ENCODE measurements around the gene CAP2. TPM values are rescaled to one million over a fixed set of nuclear protein-coding genes. Genes with fewer than 3 reads are reported as not detected.

The CAP2 gene
- total and polyA plus RNA-seq, 8 donors = 2.7 to 4.0 (median 3.5) TPM

DNA sequence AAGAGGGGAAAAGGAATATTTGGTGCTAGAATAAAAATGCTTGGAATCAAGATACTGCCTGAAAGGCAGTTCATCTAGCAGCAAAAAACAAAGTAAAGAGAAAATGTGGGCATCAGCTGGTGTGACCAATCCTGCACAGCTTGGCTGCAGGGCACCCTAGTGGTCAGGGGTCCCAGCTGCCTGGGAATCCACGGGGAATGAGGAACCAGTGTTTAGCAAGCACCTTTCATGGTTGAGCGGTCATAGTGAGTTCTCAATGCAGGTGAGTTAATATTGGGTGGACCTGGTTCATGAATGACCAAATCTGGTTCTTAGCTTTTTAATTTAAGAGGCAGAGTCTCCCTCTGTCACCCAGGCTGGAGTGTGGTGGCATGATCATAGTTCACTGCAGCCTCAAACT, 53.3 kb downstream of the CAP2 start:
- Histone ChIP-seq H3K4me3 (no peak overlapping the region), H3K4me1 (no peaks in the 10 kb centered on the region), H3K27ac (no peak overlapping the region), H3K36me3 (no peaks in the 10 kb centered on the region), H3K9me3 (no peaks in the 10 kb centered on the region), H3K27me3 (no peaks in the 10 kb centered on the region)
- intact Hi-C loops (cut with DNase I) = no loop called here
- WGBS, 2 donors = 90 to 93% methylated on average over 2 of the region's 2 CpGs
- TF ChIP-seq, protein P1, sequence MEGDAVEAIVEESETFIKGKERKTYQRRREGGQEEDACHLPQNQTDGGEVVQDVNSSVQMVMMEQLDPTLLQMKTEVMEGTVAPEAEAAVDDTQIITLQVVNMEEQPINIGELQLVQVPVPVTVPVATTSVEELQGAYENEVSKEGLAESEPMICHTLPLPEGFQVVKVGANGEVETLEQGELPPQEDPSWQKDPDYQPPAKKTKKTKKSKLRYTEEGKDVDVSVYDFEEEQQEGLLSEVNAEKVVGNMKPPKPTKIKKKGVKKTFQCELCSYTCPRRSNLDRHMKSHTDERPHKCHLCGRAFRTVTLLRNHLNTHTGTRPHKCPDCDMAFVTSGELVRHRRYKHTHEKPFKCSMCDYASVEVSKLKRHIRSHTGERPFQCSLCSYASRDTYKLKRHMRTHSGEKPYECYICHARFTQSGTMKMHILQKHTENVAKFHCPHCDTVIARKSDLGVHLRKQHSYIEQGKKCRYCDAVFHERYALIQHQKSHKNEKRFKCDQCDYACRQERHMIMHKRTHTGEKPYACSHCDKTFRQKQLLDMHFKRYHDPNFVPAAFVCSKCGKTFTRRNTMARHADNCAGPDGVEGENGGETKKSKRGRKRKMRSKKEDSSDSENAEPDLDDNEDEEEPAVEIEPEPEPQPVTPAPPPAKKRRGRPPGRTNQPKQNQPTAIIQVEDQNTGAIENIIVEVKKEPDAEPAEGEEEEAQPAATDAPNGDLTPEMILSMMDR (IDR thresholded peaks at IDR 0.05) = no peak
- DNase-seq (no peak), FAIRE-seq (no peak), ATAC-seq (no peak)

DNA sequence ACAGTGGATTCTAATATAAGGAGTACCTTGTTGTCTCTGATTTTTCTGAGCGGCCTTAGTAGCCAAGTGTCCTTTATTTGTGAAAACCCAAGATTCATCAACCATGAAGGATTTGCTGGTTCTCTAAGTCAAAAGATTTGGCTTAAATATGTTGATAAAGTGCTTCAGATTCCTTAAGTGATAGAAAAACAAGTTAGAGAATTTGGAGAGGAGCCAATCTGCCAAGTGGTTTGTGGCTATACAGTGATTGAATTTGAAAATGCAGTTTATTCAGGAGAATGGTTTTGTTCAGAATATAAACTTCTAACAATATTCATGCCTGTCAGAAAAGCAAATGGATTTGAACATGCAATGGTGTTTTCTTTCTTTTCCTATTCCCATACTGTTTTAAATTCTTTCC, 54.8 kb downstream of the CAP2 start:
- no peaks in the 10 kb centered on the region for H3K27me3 ChIP-seq
- no peak overlapping the region for H3K27ac ChIP-seq
- DNase-seq (no peak), ATAC-seq (no peak), FAIRE-seq (no peak)
- no peaks in the 10 kb centered on the region for H3K36me3 ChIP-seq
- H3K4me3 ChIP-seq = no peak overlapping the region
- TF ChIP-seq, protein P1 (IDR thresholded peaks at IDR 0.05) = no peak
- H3K4me1 ChIP-seq = no peaks in the 10 kb centered on the region
- 97 to 100% methylated on average over 1 of the region's 1 CpG for WGBS, 2 donors
- intact Hi-C loops (cut with DNase I) = no loop called here
- H3K9me3 ChIP-seq = no peaks in the 10 kb centered on the region

DNA sequence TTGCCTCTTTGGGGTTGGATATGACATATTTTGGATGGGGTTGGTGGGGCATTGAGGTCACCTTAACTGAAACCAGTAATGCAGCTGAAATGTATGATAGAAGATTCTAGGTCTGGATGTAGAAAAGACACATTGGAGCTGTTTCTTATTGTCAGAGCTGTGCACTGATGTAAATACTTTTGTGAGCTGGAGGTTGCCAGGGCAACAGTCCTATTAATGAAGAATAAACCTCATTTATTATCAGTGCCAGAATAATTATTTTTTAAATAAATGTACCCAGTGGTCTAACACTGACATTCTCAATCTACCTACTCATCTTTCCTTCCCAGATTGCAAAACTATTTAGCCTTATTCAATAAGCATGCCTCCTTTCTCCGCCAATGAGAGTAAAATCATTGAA, 57.0 kb downstream of the CAP2 start:
- no peak for ATAC-seq
- TF ChIP-seq, protein P1 (IDR thresholded peaks at IDR 0.05) = no peak
- Histone ChIP-seq H3K4me3 (no peak overlapping the region), H3K27me3 (no peaks in the 10 kb centered on the region), H3K4me1 (no peaks in the 10 kb centered on the region), H3K27ac (no peak overlapping the region), H3K9me3 (no peaks in the 10 kb centered on the region), H3K36me3 (no peaks in the 10 kb centered on the region)
- intact Hi-C loops (cut with DNase I) = no loop called here
- 95 to 100% methylated on average over 1 of the region's 1 CpG for WGBS, 2 donors
- DNase-seq = no peak
- FAIRE-seq = no peak

DNA sequence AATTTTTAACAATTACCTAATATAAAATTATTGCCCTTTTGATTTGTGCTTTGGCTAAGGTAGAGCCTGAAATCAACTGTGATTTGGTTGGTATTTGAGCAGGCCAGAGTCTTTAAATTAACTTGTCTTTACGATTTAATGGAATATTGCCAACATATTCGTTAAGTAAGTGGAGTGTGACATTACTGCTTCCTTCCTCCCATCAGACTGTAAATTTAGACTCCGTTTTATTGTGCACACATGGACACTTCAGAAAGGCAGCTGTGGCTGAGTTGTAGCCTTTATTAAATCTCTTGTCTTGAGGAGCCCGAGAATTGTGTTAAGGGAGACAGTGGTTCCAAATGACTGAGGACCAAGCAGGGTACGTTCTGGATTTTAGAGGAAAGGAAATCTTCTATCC, 57.4 kb downstream of the CAP2 start:
- no peak for ATAC-seq
- H3K27me3 ChIP-seq = no peaks in the 10 kb centered on the region
- no peak for DNase-seq
- no peaks in the 10 kb centered on the region for H3K4me1 ChIP-seq
- FAIRE-seq = no peak
- H3K9me3 ChIP-seq = no peaks in the 10 kb centered on the region
- TF ChIP-seq, protein P1 (IDR thresholded peaks at IDR 0.05) = no peak
- no peak overlapping the region for H3K4me3 ChIP-seq
- H3K27ac ChIP-seq = no peak overlapping the region
- no peaks in the 10 kb centered on the region for H3K36me3 ChIP-seq
- intact Hi-C loops (cut with DNase I) = no loop called here
- 66 to 71% methylated on average over 5 of the region's 5 CpGs for WGBS, 2 donors

DNA sequence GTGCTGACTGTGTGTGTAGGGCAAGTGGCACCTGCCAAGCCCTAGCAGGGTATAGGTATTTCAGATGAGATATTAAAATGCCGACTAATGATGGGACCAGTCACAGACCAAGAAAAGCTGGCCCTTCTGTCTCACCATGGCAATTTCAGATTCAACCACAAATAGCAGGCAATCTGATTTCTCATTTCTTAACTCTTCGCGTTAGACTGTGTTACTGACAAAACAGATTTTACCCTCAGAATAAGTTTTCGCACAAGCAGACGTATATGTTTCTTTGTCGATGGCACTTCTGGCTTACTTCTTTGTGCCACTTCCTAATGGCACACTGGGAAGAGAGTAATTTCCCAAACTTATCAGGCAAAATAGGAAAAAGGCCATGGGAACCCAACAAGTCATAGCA, 58.7 kb downstream of the CAP2 start:
- FAIRE-seq (no peak), ATAC-seq (no peak)
- WGBS, 2 donors = 95 to 99% methylated on average over 6 of the region's 6 CpGs

More for the DNA sequence above, 58.7 kb downstream of the CAP2 start:
- TF ChIP-seq, protein P1 (IDR thresholded peaks at IDR 0.05) = no peak
- Histone ChIP-seq H3K27me3 (no peaks in the 10 kb centered on the region), H3K36me3 (no peaks in the 10 kb centered on the region), H3K27ac (no peak overlapping the region), H3K4me1 (no peaks in the 10 kb centered on the region), H3K9me3 (no peaks in the 10 kb centered on the region), H3K4me3 (no peak overlapping the region)
- intact Hi-C loops (cut with DNase I) = no loop called here
- no peak for DNase-seq
